ENCODE measurements around the gene RGS3.

RGS3 gene

DNA sequence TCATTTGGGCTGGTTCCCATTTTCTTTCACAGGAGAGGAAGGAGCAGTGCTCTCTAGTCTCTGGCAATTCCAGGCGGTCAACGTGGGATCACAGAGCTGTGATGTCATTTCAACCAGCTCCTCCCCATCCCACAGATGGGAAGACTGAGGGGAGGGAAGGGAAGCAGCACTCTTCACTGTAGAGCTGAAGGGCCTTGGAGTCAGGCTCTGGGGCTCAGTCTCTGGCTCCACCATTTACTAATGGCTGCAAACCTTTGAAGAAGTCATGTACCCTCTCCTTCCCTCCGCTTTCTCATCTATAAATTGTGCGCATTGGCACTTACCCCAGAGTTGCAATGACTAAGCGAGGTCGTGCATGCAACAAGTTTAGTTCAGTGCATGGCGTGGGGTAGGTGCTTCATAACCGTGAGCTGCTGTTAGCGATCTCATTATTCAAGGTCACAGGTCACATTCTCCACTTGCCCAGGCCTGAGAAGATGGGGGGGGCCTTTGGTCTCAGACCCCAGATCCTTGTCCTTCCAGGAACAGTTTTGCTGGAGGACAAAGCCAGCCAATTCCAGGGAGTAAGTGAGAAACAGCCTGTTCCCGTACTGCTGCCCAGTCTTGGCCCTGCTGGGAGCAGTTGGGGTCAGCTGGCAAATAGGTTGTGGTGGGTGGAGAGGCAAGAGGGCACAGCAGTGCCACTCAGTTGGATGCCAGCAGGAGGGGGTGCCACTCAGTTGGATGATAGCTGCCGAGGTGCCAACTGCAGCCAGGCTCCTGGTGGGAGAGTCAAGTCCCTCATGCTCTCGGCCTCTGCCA, 136.7 kb downstream of the RGS3 start:
- DNase-seq (ENCODE audit: low read depth, low spot score): no peak

DNA sequence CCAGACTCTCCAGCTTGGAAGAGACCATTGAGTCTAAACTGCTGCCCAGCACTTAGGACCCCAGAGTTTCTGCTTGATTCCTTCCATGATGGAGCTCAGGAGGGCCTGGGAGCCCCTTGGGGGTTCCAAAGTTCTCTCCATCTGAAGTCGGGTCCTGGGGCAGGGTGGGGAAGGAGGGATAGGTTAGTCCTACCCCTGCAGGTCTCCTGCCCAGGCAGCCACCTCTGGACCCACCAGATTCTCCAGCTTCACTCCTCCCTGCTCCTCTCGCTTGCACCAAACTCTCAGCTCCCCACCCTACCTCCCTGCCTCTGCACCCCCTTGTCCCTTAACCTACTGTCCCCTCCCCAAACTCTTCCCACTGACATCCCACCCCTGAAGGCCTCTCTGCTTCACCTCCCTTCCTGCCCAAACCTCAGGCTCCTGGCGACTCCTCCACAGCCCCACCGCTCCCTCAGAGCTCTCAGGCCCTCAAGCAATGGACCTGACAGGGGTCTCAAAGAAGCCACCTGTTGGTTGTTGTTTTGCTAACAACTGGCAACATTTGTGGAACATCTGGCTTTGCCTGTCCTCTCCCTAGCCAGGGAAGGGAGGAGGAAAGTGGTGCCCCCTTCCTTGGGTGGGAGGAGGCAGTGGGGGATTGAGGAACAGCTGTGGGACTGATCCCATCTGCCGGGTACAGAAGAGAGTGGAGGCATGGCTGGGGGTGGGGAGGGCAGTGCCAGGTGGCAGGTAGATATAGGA, 137.5 kb downstream of the RGS3 start:
- DNase-seq (ENCODE audit: low read depth, low spot score): no peak

DNA sequence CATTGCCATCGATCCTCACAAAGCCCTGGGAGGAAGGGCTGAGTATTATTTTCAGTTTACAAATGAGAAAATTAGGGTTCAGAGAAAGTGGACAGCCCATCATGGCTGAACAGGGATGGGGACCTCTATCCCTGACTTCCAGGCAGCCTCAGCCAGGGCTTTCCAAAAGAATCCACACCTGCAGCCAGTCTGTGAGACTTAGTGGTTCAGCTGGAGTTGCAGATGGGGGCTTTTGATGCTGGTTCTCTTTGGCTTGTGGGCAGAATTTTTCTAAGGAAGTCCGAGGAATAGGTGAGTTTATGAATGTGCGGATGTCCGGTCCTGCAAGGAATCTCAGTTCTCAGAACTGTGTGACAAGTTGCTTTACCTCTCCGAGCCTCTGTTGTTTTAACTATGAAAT, 138.1 kb downstream of the RGS3 start:
- no peak for DNase-seq (ENCODE audit: low read depth, low spot score)

DNA sequence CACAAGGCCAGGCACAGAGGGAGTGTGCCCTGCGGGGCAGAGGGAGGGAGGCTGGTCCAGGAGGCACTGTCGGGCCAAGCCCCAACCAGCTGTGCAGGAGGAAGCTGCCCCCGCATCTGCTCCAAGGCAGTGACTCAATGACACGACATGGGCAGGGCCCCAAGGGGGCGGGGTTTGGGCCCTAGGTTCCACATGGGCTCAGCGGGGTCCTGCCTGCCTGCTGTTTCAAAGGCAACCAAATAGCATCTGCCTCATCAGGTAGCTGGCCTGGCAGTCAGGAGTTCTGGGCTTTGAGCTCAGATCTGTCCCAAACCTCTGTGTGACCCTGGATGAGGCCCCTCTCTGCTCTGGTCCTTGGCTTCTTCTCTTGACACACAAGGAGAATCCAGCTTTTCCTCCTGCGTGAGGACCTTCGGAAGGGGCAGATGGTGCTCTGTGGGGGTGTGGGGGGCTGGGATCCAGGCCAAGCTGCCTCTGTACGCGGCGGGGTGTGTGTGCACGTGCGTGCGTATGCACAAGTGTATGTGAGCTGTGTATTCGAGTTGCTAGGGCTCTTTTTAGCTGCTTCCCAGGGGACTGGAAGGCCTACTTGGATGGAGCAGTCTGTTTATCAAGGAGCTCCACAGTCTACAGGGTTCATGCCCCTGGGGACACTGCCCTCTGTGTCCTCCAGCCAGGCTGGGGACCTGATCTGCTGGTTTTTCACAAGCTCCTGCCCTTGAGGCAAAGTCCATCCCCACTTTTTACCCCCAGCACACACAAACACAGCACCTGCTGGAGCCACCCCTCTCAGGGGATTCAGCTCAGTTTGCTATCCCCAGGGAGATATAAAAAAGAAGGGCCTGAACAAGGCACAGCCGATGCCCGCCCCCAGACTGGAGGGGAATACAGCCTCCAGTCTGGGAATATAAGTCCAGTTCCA, 138.9 kb downstream of the RGS3 start:
- no peak for DNase-seq (ENCODE audit: low read depth, low spot score)

DNA sequence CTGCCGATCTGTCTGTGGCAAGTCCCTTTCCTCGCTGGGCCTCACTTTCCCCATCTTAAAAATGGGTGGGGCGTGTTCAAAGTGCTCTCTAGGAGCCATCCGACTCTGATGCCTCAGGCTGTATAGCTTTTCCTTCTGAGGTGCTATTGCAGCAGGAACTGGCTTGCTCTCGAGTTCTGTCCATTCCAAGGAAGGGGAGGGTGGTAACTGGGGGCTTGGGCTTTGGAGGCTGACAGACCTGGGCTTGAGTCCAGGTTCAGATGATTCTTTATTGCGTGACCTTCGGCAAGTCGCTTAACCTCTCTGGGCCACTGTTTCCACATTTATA, 139.5 kb downstream of the RGS3 start:
- DNase-seq (ENCODE audit: low read depth, low spot score): no peak

DNA sequence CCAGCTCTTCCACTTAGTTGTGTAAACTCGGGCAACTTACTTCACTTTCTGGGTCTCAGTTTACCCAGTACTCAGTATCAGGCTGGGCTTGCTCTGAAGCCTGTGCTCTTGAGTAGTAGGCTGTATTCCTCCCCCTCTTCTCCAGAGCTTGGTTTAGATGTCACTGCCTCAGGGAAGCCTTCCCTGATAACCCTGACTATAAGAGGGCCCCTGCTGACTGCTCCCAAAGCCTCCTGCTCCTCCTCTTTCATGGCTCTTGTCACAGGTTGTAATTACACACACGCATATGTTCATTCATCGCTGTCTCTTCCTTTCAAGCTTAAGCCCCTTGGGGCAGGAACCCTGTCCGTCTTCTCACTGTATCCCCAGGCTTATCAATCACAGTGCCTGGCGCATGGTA, 140.2 kb downstream of the RGS3 start:
- no peak for DNase-seq (ENCODE audit: low read depth, low spot score)

DNA sequence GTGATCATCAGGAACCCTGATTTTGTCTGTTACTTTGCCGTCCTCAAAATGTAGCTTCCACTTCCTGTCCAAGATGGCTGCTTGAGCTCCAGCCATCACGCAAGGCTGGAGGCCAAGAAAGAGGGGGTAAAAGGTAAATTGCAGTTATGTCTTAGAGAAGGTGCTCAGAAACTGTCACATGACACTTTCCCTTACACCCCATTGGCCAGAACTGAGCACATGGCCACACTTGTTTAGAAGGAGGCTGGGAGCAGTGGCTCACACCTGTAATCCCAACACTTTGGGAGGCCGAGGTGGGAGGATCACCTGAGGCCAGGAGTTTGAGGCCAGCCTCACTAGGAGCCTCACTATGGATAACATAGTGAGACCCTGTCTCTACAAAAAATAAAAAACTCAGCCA, 140.9 kb downstream of the RGS3 start:
- no peak for DNase-seq (ENCODE audit: low read depth, low spot score)

DNA sequence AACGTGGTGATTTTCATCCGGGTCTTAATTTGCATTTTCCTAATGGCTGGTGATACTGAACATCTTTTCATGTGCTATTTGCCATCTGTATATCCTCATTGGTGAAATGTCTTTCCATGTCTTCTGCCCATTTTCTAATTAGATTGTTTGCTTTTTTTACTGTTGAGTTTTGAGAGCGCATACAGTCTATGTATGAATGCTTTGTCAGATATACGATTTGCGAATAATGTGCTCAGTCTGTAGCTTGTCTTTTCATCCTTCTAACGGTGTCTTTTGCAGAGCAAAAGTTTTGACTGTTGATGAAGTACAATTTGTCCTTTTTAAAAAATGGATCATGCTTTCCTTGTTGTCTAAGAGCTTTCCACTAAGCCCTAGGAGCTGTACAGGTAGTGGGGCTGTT, 143.0 kb downstream of the RGS3 start:
- DNase-seq (ENCODE audit: low read depth, low spot score): no peak

DNA sequence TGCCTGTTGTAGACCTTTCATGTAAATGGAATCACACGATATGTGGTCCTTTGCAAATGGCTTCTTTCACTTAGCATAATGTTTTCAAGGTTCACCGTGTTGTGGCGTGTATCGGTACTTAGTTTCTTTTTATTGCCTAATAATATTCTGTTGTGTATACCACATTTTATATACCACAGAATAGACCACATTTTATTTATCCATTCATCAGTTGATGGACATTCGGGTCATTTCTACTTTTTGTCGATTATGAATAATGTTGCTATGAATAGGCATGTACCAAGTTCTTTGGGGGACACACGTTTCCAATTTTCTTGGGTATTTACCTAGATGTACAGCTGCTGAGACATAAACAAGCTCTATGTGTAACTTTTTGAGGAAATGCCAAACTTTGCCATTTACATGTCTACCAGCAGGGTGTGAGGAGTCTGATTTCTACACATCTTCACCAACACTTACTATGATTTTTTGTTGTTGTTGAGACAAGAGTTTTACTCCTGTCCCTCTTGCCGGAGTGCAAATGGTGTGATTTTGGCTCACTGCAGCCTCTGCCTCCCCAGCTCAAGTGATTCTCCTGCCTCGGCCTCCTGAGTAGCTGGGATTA, 144.7 kb downstream of the RGS3 start:
- DNase-seq (ENCODE audit: low read depth, low spot score): no peak

DNA sequence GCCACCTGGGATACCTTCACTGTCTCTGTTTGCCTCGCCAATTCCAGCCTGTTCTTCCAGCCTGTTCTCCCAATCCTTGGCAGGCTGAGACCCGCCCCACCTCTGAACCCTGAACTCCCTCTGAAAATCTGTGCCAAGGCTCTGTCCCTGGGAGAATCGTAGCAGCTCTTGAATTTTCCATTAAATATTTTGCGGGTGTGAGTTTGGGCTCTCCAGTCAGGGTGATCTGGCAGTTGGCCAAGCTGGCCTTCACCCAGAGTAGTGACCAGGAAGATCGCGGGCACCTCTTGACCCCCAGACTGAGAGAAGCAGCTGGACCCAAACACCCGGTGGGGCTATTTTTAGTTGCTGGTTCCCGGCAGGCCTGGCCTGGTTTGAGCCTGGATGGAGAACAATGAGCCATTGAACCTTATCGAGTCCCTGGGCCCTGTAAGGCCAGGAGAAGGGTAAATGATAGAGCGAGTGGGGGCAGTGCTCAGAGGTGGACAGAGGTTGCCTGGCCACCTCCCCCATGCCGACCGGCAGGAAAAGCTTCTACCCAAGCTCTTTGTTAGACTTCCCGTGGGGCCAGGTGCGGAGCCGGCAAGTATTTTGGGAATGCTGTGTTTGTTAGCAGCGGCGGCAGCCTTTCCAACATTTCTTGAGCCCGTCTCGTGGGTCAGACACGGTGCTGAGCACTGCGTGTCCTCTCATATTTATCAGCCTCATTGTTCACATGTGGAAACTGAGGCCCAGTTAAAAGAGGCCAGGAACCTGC, 146.2 kb downstream of the RGS3 start:
- no peak for DNase-seq (ENCODE audit: low read depth, low spot score)

DNA sequence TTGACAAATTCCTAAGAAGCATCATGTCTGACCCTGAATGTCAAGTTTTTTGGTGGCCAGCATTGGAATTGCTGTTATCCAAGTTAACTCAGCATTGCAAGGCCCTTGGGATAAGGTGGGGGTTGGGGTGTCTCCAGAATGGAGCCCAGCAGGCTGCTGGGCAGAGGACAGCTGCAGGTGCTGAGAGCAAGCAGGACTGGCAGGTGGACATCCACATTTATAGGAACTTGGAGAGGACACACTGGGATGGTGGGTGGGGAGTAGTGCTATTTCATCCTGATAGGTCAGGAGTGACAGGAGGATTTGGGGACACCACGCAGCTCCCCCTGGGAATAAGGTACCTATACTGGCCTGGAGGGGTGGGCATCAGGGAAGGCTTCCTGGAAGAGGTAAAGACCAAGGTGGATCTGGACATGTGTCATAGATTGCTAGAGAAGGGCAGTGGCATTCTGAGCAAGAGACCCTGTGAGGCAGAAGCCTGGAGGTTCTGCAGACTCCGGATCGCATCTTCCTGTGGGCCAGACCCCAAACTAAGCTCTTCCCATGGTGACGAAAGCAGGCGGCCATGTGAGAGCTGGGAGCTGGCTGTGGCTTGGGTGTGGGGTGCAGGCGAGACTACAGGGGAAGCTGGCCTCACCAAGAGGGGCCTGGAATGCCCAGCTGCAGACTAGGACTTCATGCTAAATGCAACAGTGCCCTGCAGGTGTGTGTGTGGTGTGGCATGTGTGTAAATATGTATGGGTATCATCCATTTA, 148.1 kb downstream of the RGS3 start:
- DNase-seq (ENCODE audit: low read depth, low spot score): no peak

DNA sequence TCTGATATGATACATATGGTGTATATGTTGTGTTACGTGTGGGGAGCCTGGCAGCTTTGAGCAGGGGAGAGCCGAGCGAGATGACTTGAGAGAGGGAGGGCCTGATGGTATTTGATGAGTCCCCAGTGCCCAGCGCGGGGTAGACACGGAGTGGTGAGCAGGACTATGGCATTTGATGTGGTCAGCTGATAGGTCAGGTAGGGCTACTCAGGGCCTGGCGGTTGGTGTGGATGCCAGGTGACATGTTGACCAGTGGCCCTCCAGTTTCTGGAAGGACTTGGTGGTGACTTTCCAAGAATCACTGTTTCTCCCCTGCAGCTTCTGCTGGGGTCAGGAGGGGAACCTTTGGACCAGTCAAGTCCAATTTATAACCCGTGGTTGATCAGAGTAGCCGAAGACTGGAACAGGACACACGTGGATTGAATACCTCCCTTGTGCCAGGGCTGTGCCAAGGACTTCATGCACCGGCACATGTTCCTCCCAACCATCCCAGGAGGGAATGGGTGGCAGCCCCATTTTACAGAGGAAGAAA, 148.8 kb downstream of the RGS3 start:
- no peak for DNase-seq (ENCODE audit: low read depth, low spot score)

DNA sequence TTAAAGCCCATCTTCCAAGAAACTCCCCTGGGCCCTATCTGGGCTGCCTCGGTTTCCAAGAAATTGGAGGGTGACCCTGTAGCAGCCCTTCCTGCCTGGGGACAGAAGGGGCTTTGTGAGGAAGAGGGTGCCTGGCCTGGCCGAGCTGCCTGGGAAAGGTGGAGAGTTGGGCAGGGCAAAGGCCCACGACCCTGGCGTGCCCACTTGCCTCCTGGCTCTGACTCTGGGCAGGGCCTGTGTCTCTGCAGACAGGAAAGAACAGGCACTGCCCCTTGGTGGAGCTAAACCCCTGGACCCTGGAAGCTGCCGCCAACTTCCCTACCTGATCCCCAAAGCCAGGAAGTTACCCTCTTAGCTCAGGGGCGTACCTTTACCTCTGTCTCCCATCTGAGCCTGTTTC, 149.3 kb downstream of the RGS3 start:
- no peak for DNase-seq (ENCODE audit: low read depth, low spot score)

DNA sequence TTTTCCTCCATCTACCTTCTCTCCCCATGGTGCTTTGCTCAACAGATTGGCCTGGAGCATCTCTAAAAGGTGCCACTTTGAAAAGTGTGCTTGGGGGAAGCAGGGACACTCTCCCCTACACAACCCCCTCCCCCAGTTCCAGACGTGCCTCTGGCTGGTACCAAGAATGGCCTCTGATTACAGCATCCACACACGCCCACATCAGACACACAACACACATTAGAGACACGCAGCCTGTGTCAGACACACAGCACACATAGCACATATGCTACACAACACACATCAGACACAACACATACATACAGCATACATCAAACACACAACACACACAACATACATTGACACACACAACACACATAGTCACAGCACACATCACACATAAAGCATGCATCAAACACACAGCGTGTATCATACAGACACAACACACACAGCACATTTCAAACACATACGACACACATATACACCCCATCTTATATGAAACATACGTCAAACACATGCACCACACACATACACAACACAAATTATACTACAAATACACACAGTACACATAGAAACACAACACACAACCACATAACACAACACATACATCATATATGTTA, 150.4 kb downstream of the RGS3 start:
- no peak for DNase-seq (ENCODE audit: low read depth, low spot score)

DNA sequence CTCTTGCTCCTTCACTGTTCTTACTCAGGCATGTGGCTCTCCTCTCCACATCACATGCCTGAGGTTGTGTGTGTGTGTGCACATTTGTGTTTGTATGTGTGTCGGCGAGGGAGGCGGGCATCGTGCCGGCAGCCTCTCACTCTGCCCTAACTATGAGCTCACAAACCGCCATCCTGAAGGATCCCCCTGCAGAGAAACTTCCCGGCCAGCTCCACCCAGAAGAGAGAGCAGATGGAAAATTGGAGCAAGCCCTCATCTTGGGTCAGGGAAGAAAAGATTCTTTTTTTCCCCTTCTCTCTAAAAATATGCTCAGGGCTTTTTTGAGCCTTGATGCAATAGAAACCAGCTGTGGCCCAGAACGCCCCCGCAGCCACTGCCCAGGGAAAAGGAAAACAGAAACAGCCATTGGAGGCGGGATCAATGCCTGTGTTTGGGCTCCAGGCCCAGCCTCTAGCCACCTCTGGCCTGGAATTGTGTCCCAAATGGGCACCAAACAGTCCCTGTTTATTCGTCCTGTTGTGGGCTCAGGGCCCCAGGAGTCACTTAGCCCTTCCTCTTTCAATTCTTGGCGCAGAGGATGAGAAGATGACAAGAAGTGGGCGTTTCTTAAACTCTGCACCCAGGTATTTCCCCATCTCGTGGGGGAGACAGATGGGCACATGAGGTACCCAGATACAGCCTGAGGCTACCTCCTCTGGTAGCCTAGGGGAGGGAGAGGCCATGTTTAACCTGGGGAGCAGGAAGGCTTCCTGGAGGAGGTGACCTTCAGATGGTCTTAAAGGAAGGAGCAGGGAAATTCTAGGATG, 151.5 kb downstream of the RGS3 start:
- no peak for DNase-seq (ENCODE audit: low read depth, low spot score)

DNA sequence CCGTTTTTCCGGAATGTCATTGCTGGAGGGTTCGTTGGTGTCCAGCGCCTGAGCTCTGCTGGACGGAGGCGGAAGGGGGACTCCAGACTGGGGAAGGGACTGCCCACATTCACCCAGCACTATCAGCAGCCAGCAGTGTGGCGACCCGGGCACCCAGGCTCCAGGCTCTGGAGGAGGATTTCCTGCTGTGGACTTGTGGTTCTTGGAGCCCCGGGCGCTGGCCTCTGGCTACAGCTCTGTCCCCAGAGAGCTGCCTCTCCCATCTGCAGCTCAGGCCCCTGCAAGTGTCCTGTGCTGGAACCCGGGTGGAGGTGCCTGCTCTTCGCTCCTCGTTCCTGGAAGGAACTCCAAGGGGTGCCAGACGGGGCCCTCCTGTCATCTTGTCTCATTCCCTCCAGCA, 152.6 kb downstream of the RGS3 start:
- DNase-seq (ENCODE audit: low read depth, low spot score): no peak

DNA sequence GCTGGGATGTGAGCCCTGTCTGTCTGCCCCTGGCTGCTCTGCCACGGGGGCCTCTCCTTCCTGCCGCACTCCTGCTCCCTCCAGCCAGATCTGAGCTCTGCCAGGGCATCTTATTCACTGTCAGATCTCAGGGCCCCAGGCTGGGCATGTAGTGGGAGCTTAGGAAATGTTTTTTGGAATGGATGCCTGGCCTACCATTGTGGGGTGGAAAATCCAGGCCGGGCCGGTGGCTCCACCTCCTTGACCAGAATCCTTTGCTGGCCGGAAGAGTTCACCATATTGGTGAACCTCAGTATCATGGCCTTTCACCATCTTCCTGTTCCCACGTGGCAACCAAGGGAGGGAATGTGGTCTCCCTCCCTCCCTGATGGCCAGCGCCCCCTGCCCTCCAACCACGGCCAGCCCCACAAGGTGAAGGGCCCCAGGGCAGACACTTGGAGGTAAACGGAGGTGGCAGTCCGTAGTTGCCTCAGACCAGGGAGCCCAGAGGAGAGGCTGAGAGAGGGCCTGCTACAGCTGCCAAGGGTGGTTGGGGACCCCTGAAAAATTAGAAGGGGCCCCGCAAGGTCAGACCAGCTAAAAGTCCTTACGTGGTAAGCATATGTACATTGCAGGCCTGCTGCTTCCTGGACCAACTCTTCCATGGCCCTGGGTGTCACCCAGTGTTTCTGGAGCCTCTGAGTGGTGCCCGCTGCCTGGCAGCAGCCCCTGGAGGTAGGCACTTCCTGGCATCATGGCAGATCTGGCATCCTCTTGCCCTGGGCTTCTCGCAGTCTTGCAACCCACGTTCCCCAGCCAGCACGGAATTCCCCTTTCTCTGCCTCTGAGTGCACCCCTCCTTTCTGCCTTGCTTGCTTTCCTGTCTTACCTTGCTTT, 153.3 kb downstream of the RGS3 start:
- no peak for DNase-seq (ENCODE audit: low read depth, low spot score)

DNA sequence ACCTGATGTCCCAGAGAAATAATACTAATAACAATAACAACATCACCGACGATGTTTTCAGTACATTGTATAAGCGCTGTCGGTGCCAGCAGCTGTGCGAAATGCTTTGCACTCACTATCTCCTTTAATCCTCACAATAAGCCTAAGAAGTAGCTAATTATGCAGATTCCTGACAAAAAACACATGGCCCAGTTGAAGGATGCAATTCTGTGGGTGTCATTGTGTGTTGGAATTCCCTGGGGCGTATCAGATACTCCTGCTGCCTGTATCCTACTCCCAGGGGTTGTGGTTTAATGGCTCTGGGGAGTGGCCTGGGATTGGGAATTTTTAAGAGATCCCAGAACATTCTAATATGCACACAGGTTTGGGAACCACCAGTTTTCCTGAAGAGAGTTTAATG, 154.0 kb downstream of the RGS3 start:
- DNase-seq (ENCODE audit: low read depth, low spot score): no peak

Measured in activated CD4-positive, CD25-positive, alpha-beta regulatory T cell treated with anti-CD3 and anti-CD28 coated beads, Interleukin-2, amount 50 U/mL, for 16 hours (primary cell).